Karpas-422 (cell line): Measurements from ENCODE around the gene TAS1R1. TPM values are rescaled to one million over a fixed set of nuclear protein-coding genes. Genes with fewer than 3 reads are reported as not detected.

Experiments
- DNase-seq: peaks from one replicate; pipeline ENCODE4 v3.0.0-alpha.2; 2015
- H2AFZ ChIP-seq: fragments of 200-600 bp; sonication (generic); 2 replicates; pipeline ENCODE4 v1.6.1; 2014; ENCODE audit warnings: antibody characterized with exemption, low read length, mixed read lengths
- H3K27ac ChIP-seq: fragments of 200-600 bp; sonication (generic); 2 replicates; pipeline ENCODE4 v1.5.1; 2014; ENCODE audit warnings: mild to moderate bottlenecking, low read length, moderate library complexity
- H3K27me3 ChIP-seq: fragments of 200-600 bp; sonication (generic); 2 replicates; pipeline ENCODE4 v1.6.1; 2014; ENCODE audit warnings: low read length, mixed read lengths
- H3K36me3 ChIP-seq: fragments of 200-600 bp; sonication (generic); 2 replicates; pipeline ENCODE4 v1.6.1; 2014; ENCODE audit warnings: low read length, mixed read lengths; ENCODE audit not compliant: insufficient read depth
- H3K4me1 ChIP-seq: fragments of 200-600 bp; sonication (generic); 2 replicates; pipeline ENCODE4 v1.6.1; 2014; ENCODE audit warnings: mild to moderate bottlenecking, low read length, mixed read lengths
- H3K4me2 ChIP-seq: fragments of 200-600 bp; sonication (generic); 2 replicates; pipeline ENCODE4 v1.6.1; 2014; ENCODE audit warnings: low read length, low read depth, mild to moderate bottlenecking; ENCODE audit not compliant: poor library complexity, severe bottlenecking
- H3K4me3 ChIP-seq: fragments of 200-600 bp; sonication (generic); 2 replicates; pipeline ENCODE4 v1.5.1; 2014; ENCODE audit warnings: mild to moderate bottlenecking, antibody characterized with exemption, low read length, mixed read lengths
- H3K79me2 ChIP-seq: fragments of 200-600 bp; sonication (generic); 2 replicates; pipeline ENCODE4 v1.6.1; 2014; ENCODE audit warnings: mild to moderate bottlenecking, low read length, mixed read lengths
- H3K9ac ChIP-seq: fragments of 200-600 bp; sonication (generic); 2 replicates; pipeline ENCODE4 v1.6.0; 2014; ENCODE audit warnings: low read length
- H3K9me2 ChIP-seq: fragments of 200-600 bp; sonication (generic), shearing (Covaris generic); replicated peaks from 2 replicates; pipeline ENCODE4 v1.6.0; 2014; ENCODE audit warnings: mild to moderate bottlenecking, low read length, moderate library complexity; ENCODE audit not compliant: insufficient read depth
- H3K9me3 ChIP-seq: fragments of 300-700, 200-600 bp; sonication (generic); 2 replicates; pipeline ENCODE4 v1.6.1; 2014; ENCODE audit warnings: low read length, mixed read lengths
- H4K20me1 ChIP-seq: fragments of 200-600 bp; sonication (generic); 2 replicates; pipeline ENCODE4 v1.6.1; 2014; ENCODE audit warnings: mild to moderate bottlenecking, antibody characterized with exemption, low read length, low read depth; ENCODE audit not compliant: insufficient read depth
- total RNA-seq: library from RNA; depleted of rRNA; stranded (reverse); fragments of >200 nt; shearing (Covaris generic); gene quantifications from 2 replicates; pipeline ENCODE4 v1.2.3, GENCODE V29; 2014; ENCODE audit warnings: low replicate concordance

The TAS1R1 gene
- total RNA-seq, 1 experiment from 2014 or later: not detected

- Histone ChIP-seq H2AFZ (no peak overlapping the region), H3K27ac (no peak overlapping the region), H3K27me3 (no peaks in the 10 kb centered on the region; the same call in 1 of the 2 replicates), H3K9ac (no peak overlapping the region), H3K9me3 (peaks cover 3% of the 10 kb centered on the region; the same call in 1 of the 2 replicates), H4K20me1 (no peaks in the 10 kb centered on the region), H3K79me2 (no peaks in the 10 kb centered on the region), H3K4me2 (no peak overlapping the region), H3K4me1 (no peaks in the 10 kb centered on the region), H3K4me3 (no peak overlapping the region), H3K9me2 (no peaks in the 10 kb centered on the region), H3K36me3 (no peaks in the 10 kb centered on the region)
- no peak for DNase-seq
Observed at GRCh38 chr1:6570987-6571386, 15.9 kb downstream of the TAS1R1 start.

DNA sequence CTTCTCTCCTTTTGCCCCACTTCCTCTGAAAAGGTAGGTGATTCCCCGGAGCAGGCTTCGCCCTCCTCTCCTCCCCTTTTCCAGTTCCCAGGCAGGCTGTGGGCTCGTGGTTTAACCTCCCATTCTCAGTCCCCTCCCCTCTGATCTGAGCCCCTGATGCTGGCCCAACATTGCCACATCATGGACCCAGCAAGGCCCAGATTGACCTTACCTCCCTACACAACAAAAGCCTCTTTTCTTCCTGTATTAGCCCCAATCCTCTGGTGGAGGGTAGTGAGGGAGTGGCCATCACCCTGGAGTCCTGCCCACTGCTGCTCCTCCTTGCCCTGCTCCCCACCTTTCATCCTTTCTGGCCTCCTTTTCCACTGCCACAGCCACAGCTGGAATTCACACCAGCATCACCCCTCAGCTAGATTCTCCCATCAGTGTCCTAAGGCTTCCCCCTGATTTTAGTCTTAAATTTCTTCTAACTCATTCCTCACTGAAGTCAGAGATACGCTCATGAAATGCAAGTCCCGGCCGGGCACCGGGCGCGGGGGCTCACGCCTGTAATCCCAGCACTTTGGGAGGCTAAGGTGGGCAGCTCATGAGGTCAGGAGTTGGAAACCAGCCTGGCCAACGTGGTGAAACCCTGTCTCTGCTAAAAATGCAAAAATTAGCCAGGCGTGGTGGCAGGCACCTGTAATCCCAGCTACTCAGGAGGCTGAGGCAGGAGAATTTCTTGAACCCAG is 17.7 kb downstream of the TAS1R1 start:
- H3K4me1 ChIP-seq: no peaks in the 10 kb centered on the region
- H3K36me3 ChIP-seq: no peaks in the 10 kb centered on the region
- peaks cover 3% of the 10 kb centered on the region; the same call in 1 of the 2 replicates for H3K9me3 ChIP-seq
- H3K27me3 ChIP-seq: no peaks in the 10 kb centered on the region; the same call in 1 of the 2 replicates
- DNase-seq: no peak
- H2AFZ ChIP-seq: no peak overlapping the region
- H3K9ac ChIP-seq: no peak overlapping the region
- H4K20me1 ChIP-seq: no peaks in the 10 kb centered on the region
- H3K9me2 ChIP-seq: no peaks in the 10 kb centered on the region
- H3K4me3 ChIP-seq: no peak overlapping the region
- no peak overlapping the region for H3K27ac ChIP-seq
- no peaks in the 10 kb centered on the region for H3K79me2 ChIP-seq
- no peak overlapping the region for H3K4me2 ChIP-seq

GRCh38 chr1:6574025-6574620 is 19.0 kb downstream of the TAS1R1 start:
- Histone ChIP-seq H3K36me3 (no peaks in the 10 kb centered on the region), H3K27ac (no peak overlapping the region), H3K4me2 (no peak overlapping the region), H3K9me2 (no peaks in the 10 kb centered on the region), H3K27me3 (no peaks in the 10 kb centered on the region; the same call in 1 of the 2 replicates), H3K9ac (no peak overlapping the region), H4K20me1 (no peaks in the 10 kb centered on the region), H3K4me1 (peaks cover 6% of the 10 kb centered on the region), H3K4me3 (no peak overlapping the region), H3K79me2 (no peaks in the 10 kb centered on the region), H2AFZ (no peak overlapping the region), H3K9me3 (peaks cover 3% of the 10 kb centered on the region; the same call in 1 of the 2 replicates)
- no peak for DNase-seq

DNA sequence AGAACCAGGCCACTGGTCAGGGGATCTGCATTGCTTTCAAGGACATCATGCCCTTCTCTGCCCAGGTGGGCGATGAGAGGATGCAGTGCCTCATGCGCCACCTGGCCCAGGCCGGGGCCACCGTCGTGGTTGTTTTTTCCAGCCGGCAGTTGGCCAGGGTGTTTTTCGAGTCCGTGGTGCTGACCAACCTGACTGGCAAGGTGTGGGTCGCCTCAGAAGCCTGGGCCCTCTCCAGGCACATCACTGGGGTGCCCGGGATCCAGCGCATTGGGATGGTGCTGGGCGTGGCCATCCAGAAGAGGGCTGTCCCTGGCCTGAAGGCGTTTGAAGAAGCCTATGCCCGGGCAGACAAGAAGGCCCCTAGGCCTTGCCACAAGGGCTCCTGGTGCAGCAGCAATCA is 19.7 kb downstream of the TAS1R1 start:
- H3K9me3 ChIP-seq: peaks cover 3% of the 10 kb centered on the region; the same call in 1 of the 2 replicates
- no peaks in the 10 kb centered on the region; the same call in 1 of the 2 replicates for H3K79me2 ChIP-seq
- no peak overlapping the region for H3K4me3 ChIP-seq
- no peak for DNase-seq
- no peak overlapping the region for H3K27ac ChIP-seq
- no peaks in the 10 kb centered on the region for H4K20me1 ChIP-seq
- no peaks in the 10 kb centered on the region; the same call in 1 of the 2 replicates for H3K27me3 ChIP-seq
- H3K4me2 ChIP-seq: no peak overlapping the region
- H3K9ac ChIP-seq: no peak overlapping the region
- H2AFZ ChIP-seq: no peak overlapping the region
- no peaks in the 10 kb centered on the region for H3K36me3 ChIP-seq
- no peaks in the 10 kb centered on the region for H3K9me2 ChIP-seq
- peaks cover 11% of the 10 kb centered on the region for H3K4me1 ChIP-seq

GRCh38 chr1:6577831-6578525 is 22.9 kb downstream of the TAS1R1 start:
- Histone ChIP-seq H3K9ac (no peak overlapping the region), H3K9me2 (no peaks in the 10 kb centered on the region), H3K9me3 (no peaks in the 10 kb centered on the region), H3K4me1 (peaks cover 29% of the 10 kb centered on the region), H3K27ac (no peak overlapping the region), H3K36me3 (no peaks in the 10 kb centered on the region), H2AFZ (no peak overlapping the region), H3K4me2 (no peak overlapping the region), H3K27me3 (no peaks in the 10 kb centered on the region), H3K79me2 (peaks cover 32% of the 10 kb centered on the region), H4K20me1 (peaks cover 9% of the 10 kb centered on the region), H3K4me3 (no peak overlapping the region)
- no peak for DNase-seq

DNA sequence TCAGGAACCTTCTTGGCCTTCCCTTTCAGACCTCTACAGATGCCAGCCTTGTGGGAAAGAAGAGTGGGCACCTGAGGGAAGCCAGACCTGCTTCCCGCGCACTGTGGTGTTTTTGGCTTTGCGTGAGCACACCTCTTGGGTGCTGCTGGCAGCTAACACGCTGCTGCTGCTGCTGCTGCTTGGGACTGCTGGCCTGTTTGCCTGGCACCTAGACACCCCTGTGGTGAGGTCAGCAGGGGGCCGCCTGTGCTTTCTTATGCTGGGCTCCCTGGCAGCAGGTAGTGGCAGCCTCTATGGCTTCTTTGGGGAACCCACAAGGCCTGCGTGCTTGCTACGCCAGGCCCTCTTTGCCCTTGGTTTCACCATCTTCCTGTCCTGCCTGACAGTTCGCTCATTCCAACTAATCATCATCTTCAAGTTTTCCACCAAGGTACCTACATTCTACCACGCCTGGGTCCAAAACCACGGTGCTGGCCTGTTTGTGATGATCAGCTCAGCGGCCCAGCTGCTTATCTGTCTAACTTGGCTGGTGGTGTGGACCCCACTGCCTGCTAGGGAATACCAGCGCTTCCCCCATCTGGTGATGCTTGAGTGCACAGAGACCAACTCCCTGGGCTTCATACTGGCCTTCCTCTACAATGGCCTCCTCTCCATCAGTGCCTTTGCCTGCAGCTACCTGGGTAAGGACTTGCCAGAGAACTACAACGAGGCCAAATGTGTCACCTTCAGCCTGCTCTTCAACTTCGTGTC is 23.7 kb downstream of the TAS1R1 start:
- Histone ChIP-seq H2AFZ (no peak overlapping the region), H3K4me1 (peaks cover 29% of the 10 kb centered on the region), H3K4me2 (peak overlapping the region; percentile 84), H3K4me3 (peak overlapping the region; percentile 88; the same call in 1 of the 2 replicates), H3K27ac (no peak overlapping the region), H3K9me3 (no peaks in the 10 kb centered on the region), H3K9ac (peak overlapping the region; percentile 67), H3K9me2 (no peaks in the 10 kb centered on the region), H3K36me3 (no peaks in the 10 kb centered on the region), H3K27me3 (no peaks in the 10 kb centered on the region), H3K79me2 (peaks cover 32% of the 10 kb centered on the region), H4K20me1 (peaks cover 9% of the 10 kb centered on the region)
- no peak for DNase-seq

DNA sequence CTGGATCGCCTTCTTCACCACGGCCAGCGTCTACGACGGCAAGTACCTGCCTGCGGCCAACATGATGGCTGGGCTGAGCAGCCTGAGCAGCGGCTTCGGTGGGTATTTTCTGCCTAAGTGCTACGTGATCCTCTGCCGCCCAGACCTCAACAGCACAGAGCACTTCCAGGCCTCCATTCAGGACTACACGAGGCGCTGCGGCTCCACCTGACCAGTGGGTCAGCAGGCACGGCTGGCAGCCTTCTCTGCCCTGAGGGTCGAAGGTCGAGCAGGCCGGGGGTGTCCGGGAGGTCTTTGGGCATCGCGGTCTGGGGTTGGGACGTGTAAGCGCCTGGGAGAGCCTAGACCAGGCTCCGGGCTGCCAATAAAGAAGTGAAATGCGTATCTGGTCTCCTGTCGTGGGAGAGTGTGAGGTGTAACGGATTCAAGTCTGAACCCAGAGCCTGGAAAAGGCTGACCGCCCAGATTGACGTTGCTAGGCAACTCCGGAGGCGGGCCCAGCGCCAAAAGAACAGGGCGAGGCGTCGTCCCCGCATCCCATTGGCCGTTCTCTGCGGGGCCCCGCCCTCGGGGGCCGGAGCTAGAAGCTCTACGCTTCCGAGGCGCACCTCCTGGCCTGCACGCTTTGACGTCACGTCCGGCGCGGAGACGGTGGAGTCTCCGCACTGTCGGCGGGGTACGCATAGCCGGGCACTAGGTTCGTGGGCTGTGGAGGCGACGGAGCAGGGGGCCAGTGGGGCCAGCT is 24.4 kb downstream of the TAS1R1 start, which contains the start of gene ZBTB48:
TSS of gene ZBTB48 (plus strand) at position 621 of the 745 bp plus-strand sequence. CDS start 616 bp downstream, outside the sequence.
- H3K9ac ChIP-seq: peak within 1 kb of the TSS; percentile 84
- peaks cover 9% of the 10 kb centered on the region for H4K20me1 ChIP-seq
- no peaks in the 10 kb centered on the region for H3K9me2 ChIP-seq
- DNase-seq: peak; percentile 99
- peak within 1 kb of the TSS; percentile 92 for H2AFZ ChIP-seq
- H3K4me2 ChIP-seq: peak within 1 kb of the TSS; percentile 84
- H3K79me2 ChIP-seq: peaks cover 32% of the 10 kb centered on the region
- H3K27ac ChIP-seq: peak within 1 kb of the TSS; percentile 49; the same call in 1 of the 2 replicates
- no peaks in the 10 kb centered on the region for H3K27me3 ChIP-seq
- no peaks in the 10 kb centered on the region for H3K9me3 ChIP-seq
- H3K4me1 ChIP-seq: peaks cover 29% of the 10 kb centered on the region
- H3K4me3 ChIP-seq: peak within 1 kb of the TSS; percentile 88
- no peaks in the 10 kb centered on the region for H3K36me3 ChIP-seq
